NCI-H1105 treated with DMSO at 0.1 percent for 48 hours (cell line): ENCODE results near the gene TRAF4.
"Not testable (repeated sequence)": the region's sequence is repeated elsewhere in the genome, so short reads cannot be mapped to it uniquely, and the experiment has no call there.

Source experiments
- DNase-seq: peaks from one replicate; lab custom pipeline; 2025; lab: John Stamatoyannopoulos, UW

The TRAF4 gene

GRCh38 chr17:28715217-28715616 is 28.6 kb upstream of the TRAF4 start:
- DNase-seq, result no peak

DNA sequence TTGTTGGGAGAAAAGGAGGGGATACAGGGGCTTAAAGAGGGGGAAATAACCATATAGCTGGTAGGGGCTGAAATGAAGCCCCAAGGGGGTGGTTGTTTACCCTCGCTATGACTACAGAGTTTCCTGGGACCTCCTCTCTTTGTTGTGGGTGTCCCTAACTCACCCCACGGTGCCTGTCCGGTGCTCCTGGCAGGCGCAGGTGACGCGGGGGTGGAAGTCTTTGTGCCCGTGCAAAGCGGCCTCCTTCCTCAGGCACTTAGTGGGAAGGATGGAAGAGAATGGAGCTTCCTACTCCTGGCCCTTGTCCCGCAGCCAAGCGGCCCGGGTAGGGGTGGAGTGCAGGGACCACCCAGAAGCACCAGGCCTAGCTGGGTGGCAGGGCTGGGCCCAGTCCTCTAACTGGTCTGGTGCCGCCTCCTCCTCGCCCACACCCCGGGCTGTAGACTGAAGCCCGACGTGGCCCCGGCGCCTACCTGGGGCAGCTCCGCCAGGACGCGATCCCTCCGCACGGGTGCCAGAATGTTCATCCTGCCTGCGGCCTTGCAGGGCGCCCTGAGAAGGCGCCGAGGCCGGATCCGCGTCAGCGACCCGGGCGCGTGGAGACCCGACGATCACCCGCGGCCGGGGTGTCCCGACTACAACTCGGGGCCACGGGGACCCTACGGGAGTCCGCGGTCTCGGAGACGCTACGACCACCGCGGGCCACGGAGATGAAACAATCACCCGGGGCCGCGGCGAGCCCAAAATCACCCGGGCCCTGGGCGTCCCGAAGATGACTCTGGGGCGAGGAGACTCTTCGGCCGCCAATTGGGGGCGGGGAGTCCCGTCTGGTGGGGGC is 26.9 kb upstream of the TRAF4 start:
- no peak for DNase-seq

DNA sequence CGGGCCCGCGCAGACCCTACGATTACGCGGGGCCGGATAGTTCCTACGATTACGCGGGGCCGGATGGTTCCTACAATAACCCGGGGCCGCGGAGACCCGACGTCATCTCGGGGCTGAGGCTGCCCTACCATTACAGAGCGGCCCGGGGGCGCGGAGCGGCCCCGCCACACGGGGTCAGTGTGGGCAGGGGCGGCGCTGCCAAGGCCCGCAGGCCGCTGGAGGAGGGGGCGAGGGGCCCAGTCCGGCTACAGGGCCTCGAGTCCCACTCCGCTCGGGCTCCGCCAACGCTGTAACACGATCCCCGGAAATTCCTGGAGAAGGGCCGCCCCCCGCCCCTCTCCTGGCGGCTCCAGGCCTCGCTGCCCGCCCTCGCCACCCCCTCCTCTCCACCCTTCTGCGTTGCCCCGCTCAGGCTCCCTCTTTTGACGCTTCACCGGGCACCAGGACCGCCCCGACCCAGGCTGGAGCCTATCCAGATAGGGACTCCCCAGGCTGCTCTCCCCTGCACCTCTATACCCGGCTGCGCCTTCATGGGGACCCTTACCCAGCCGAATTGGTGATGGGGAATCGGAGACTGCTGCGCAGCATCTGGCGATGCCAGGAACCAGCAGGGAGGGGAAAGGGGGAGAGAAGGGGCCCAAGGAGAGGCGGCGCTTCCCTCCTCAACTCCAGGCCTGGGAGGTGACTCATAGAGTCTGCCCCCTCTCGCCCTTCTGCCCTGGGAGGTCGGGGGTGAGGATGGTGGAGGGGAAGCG is 26.1 kb upstream of the TRAF4 start, which contains the start of gene RAB34:
TSS of gene RAB34 (minus strand) at position 291 of the 755 bp plus-strand sequence. CDS start 602 bp downstream, outside the sequence.
- DNase-seq, result no peak

- DNase-seq, result no peak
Observed at GRCh38 chr17:28718333-28719020, 25.3 kb upstream of the TRAF4 start.

- DNase-seq, result no peak
Observed at GRCh38 chr17:28719021-28719433, 24.8 kb upstream of the TRAF4 start.

- no peak for DNase-seq
Observed at GRCh38 chr17:28720247-28720996, 23.4 kb upstream of the TRAF4 start.

GRCh38 chr17:28720997-28721329 is 22.8 kb upstream of the TRAF4 start:
- not testable (repeated sequence) for DNase-seq

DNA sequence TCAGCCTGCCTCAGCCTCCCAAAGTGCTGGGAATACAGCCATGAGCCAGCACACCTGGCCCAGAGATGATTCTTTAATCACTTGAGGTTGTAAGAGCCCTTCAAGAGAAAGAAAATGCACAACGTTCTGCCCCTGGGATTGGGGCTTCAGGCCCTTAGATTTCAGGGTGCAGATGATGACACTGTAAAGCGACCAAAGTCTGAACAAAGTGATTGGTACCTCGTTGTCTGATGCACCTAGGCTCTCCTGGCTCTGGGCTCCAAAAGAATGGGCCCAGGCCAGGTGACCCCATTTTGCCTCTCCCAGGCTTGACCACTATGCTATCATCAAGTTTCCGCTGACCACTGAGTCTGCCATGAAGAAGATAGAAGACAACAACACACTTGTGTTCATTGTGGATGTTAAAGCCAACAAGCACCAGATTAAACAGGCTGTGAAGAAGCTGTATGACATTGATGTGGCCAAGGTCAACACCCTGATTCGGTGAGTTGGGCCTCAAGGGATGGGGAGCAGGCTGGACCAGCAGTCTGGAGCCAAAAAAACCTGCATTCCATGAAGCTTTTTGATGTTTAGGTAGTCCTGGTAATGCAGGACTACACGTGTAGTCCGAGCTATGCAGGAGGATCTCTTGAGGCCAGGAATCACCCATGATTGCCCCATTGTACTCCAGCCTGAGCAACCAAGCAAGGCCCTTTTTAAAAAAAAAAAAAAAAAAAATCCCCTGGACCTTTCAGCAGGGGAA is 21.2 kb upstream of the TRAF4 start:
- DNase-seq, result no peak

GRCh38 chr17:28723159-28723835 is 20.5 kb upstream of the TRAF4 start:
- no peak for DNase-seq

DNA sequence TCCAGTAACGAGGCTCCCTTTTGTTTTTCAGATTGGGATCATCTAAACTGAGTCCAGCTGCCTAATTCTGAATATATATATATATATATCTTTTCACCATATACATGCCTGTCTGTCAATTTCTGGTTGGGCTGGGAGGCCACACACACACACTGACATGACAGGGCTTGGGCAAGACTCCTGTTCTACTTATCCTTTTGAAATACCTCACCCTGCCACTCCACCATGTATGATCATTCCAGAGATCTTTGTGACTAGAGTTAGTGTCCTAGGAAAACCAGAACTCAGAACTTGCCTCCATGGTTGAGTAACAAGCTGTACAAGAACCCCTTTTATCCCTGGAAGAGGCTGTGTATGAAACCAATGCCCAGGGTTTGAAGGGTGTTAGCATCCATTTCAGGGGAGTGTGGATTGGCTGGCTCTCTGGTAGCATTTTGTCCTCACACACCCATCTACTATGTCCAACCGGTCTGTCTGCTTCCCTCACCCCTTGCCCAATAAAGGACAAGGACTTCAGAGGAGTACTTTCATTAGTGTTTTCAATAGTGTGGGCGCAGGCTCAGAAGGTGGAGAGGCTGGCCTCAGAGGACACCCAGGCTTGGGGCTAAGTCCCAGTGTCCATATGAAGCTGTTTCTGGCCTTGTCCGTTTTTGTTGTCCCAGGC is 19.8 kb upstream of the TRAF4 start:
- DNase-seq, result not testable (repeated sequence)

DNA sequence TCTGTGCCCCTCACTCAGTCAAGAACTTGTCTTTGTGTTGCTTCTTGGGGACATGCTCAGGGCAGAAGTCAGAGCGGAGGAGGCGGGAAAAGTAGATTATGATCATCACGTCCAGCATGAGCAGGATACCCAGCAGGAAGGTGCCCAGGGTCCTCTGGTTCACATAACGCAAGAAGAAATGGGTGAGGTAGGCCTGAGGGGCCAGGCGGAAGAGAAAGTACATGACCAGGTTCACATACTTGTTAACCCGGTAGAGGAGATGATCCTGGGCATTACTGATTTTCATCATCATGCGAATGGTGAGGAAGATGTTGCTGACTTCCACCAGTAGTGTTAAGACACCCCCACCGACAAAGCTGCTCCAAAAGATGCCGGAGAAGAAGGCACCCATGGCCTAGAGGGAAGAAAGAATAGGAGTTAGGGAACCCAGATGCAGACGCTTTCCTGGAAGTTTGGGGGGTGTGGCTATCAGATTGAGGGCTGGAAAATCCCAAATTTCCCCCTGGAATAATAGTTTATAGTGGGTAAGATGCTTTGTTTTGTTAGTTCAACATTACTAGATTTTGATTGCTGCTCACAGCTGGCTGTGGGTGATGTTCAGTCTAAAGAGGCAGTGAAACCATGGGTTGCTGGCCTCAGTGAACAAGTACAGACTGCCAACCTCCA is 19.2 kb upstream of the TRAF4 start:
- no peak for DNase-seq

- DNase-seq, result peak; percentile 41
Observed at GRCh38 chr17:28725166-28725659, 18.6 kb upstream of the TRAF4 start.

DNA sequence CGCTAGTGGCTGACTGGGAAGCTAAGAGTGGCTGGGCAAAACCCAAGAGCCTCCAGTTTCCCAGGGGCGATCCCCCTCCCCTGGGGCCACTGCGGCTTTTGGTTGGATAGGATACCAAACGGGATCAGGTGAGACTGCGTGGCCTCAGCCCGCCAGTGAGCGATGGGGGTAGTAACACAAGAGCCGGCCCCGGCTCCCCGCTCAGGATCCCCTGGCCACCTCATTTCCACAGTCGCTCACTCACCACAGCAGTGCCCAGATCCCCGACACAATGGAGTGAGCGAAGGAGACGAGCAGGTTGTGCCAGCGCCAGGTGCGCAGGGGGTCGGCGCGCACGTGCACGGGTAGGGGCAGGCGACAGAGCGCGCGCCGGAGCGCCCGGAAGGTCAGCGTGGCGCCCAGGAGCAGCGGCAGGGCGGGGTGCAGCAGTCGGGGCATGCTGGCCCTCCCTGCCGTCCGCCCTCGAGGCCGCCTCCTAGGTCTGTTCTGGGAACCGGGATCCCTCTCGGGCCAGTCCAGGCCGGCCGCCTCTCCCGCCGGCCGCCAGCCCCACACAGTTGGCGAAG is 18.1 kb upstream of the TRAF4 start:
- DNase-seq, result peak; percentile 63

- peak; percentile 56 for DNase-seq
Observed at GRCh38 chr17:28726226-28726626, 17.6 kb upstream of the TRAF4 start, which contains the start of gene TLCD1. TSS of gene TLCD1 (minus strand) at chr17:28726233. CDS start at chr17:28726097, 136 bp downstream.

DNA sequence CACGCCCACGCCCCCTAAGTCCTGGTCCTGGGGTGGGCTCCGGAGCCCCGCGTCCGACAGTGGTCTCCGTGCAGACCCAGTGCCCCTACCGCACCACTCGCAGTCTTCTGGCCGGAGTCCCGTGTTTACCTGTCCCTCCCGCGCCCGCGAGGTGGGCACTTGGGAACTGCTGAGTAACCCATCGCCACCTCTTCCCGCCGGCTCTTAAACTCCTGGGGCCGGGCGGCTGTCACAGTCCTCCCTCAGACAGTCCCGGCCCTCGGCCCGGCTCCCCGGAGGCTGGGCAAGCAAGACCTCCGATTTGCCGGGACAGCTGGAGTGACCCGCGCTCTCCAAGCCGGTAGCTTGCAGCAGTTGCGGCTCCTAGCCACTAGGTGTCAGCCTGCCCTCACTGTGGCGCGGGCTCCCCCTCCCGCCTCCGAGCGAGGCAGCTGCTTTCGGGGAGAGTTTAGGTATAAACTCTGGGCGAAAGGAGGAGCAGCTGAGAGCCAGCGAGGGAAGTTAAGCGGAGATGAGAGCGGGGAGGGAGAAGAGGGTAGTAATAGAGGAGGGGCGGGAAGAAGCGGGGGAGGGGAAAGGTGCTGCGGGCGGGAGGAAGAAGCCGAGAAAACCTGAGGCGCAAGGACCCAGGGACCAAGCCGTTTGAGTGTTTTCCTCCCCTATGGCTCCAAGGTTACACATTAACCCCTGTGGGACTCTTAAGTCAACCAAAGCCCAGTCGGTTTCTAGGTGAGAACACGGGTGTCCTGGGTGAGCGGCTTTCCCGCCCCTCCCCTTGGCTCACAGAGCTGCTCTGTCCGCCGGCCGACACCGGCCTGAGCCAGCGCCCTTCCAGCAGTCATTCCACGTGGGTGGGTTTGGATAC is 17.0 kb upstream of the TRAF4 start:
- DNase-seq, result peak; percentile 94

- DNase-seq, result peak; percentile 82
Observed at GRCh38 chr17:28728364-28729200, 15.2 kb upstream of the TRAF4 start, which contains the start of gene NEK8. TSS of gene NEK8 (plus strand) at chr17:28728788. CDS start at chr17:28728814, 26 bp downstream.

DNA sequence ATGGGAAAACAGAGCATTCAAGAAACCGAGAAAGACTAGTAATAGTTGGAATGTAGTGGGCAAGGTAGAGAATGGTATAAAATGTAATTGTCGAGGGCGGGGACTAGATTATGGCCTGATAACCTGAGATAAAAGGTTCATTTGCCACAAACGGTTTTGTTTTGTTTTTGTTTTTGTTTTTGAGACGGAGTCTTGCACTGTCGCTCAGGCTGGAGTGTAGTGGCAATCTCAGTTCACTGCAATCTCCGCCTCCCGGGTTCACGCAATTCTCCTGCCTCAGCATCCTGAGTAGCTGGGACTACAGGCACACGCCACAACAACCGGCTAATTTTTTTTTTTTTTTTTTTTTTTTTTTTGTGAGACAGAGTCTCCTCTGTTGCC is 13.9 kb upstream of the TRAF4 start:
- DNase-seq, result no peak
